IMR-90 (cell line): ENCODE measurements around the gene PRPH2. TPM values are rescaled to one million over a fixed set of nuclear protein-coding genes. Genes with fewer than 3 reads are reported as not detected.

Experiments used
- ATAC-seq: fragments of 200-7000 bp; cut with Tn5 transposase; 2 replicates; pipeline ENCODE4 v1.9.1; 2020; ENCODE audit warnings: low read depth, mild to moderate bottlenecking, moderate library complexity
- BruUV-seq: library from RNA; stranded (reverse); fragments of 400-500 nt; replicated peaks from 2 replicates; lab custom pipeline; 2021; lab: Mats Ljungman, UMichigan
- CTCF ChIA-PET: fragments of 300-600 bp; formaldehyde crosslinking; extraction: SDS; loops from one replicate; lab custom pipeline; 2021; ENCODE audit warnings: antibody characterized with exemption; lab: Yijun Ruan, JAX
- POLR2A ChIA-PET: fragments of 300-600 bp; sonication (Branson Sonifier 250); formaldehyde crosslinking; loops from one replicate; lab custom pipeline; 2022; ENCODE audit warnings: antibody characterized with exemption; ENCODE audit not compliant: unreplicated experiment; lab: Charles Lee
- DNase-seq: peaks from one replicate; pipeline ENCODE4 v3.0.0; 2013
- H2AFZ ChIP-seq: replicated peaks from 2 replicates; pipeline ENCODE3; 2013; ENCODE audit warnings: low read length, mild to moderate bottlenecking; ENCODE audit not compliant: poor library complexity
- H2AK5ac ChIP-seq: 2 replicates; pipeline ENCODE4 v1.6.1; 2013; ENCODE audit warnings: low read depth, low read length, inconsistent platforms
- H2AK9ac ChIP-seq: replicated peaks from 2 replicates; pipeline ENCODE3; 2013; ENCODE audit warnings: mild to moderate bottlenecking, low read depth, low read length, moderate library complexity; ENCODE audit not compliant: poor library complexity
- H2BK120ac ChIP-seq: 2 replicates; pipeline ENCODE4 v1.6.1; 2013; ENCODE audit warnings: low read depth, low read length, inconsistent platforms
- H2BK15ac ChIP-seq: 3 replicates; pipeline ENCODE4 v1.6.1; 2013; ENCODE audit warnings: low read depth, low read length, inconsistent platforms
- H2BK20ac ChIP-seq: 2 replicates; pipeline ENCODE4 v1.6.1; 2013; ENCODE audit warnings: low read depth, mild to moderate bottlenecking, inconsistent platforms, low read length, moderate library complexity
- H2BK5ac ChIP-seq: 2 replicates; pipeline ENCODE4 v1.6.1; 2013; ENCODE audit warnings: mild to moderate bottlenecking, low read depth, low read length, inconsistent platforms; ENCODE audit not compliant: poor library complexity, severe bottlenecking
- H3K14ac ChIP-seq: replicated peaks from 2 replicates; pipeline ENCODE4 v1.6.1; 2013; ENCODE audit warnings: low read depth, low read length, inconsistent platforms
- H3K18ac ChIP-seq: 2 replicates; pipeline ENCODE4 v1.6.1; 2013; ENCODE audit warnings: low read depth, low read length, control low read depth
- H3K23ac ChIP-seq: 2 replicates; pipeline ENCODE4 v1.6.1; 2013; ENCODE audit warnings: low read depth, low read length, inconsistent platforms
- H3K27ac ChIP-seq: 2 replicates; pipeline ENCODE4 v1.5.1; 2013; ENCODE audit warnings: mild to moderate bottlenecking, control low read depth, low read length; ENCODE audit not compliant: insufficient read depth
- H3K27me3 ChIP-seq: 2 replicates; pipeline ENCODE4 v1.6.1; 2013; ENCODE audit warnings: low read length; ENCODE audit not compliant: control insufficient read depth, insufficient read depth
- H3K36me3 ChIP-seq: 2 replicates; pipeline ENCODE4 v1.6.1; 2013; ENCODE audit warnings: low read length, mixed read lengths; ENCODE audit not compliant: control insufficient read depth, insufficient read depth
- H3K4ac ChIP-seq: 2 replicates; pipeline ENCODE4 v1.6.1; 2013; ENCODE audit warnings: low read depth, low read length, inconsistent platforms
- H3K4me1 ChIP-seq: 2 replicates; pipeline ENCODE4 v1.6.1; 2013; ENCODE audit warnings: low read length, mixed read lengths; ENCODE audit not compliant: control insufficient read depth, insufficient read depth
- H3K4me2 ChIP-seq: 2 replicates; pipeline ENCODE4 v1.6.1; 2013; ENCODE audit warnings: low read depth, mild to moderate bottlenecking, control low read depth, low read length, moderate library complexity
- H3K4me3 ChIP-seq: 2 replicates; pipeline ENCODE4 v1.5.1; 2013; ENCODE audit warnings: low read depth, mild to moderate bottlenecking, control low read depth, low read length, moderate library complexity; ENCODE audit not compliant: insufficient read depth
- H3K56ac ChIP-seq: 2 replicates; pipeline ENCODE4 v1.6.1; 2013; ENCODE audit warnings: low read length, inconsistent platforms; ENCODE audit not compliant: insufficient read depth; ENCODE audit errors: extremely low read depth
- H3K79me1 ChIP-seq, 2 experiments: 2 replicates each; pipeline ENCODE4 v1.6.1; 2013; ENCODE audit warnings: low read length in 2 of 2, inconsistent platforms in 1 of 2, low read depth in 1 of 2
- H3K9ac ChIP-seq: 2 replicates; pipeline ENCODE4 v1.6.1; 2013; ENCODE audit warnings: low read depth, low read length, control low read depth
- H3K9me1 ChIP-seq: 2 replicates; pipeline ENCODE4 v1.6.1; 2013; ENCODE audit warnings: low read length, inconsistent platforms; ENCODE audit not compliant: insufficient read depth
- H3K9me3 ChIP-seq: 2 replicates; pipeline ENCODE4 v1.6.1; 2013; ENCODE audit warnings: low read length; ENCODE audit not compliant: control insufficient read depth, insufficient read depth
- H4K20me1 ChIP-seq: 2 replicates; pipeline ENCODE4 v1.6.1; 2013; ENCODE audit warnings: low read length, inconsistent platforms; ENCODE audit not compliant: insufficient read depth
- H4K5ac ChIP-seq: 2 replicates; pipeline ENCODE4 v1.6.1; 2013; ENCODE audit warnings: mild to moderate bottlenecking, low read depth, low read length, control low read depth
- H4K8ac ChIP-seq, 2 experiments: 2 replicates each; pipeline ENCODE4 v1.6.1; 2013; ENCODE audit warnings: low read depth in 2 of 2, low read length in 2 of 2, control low read depth in 1 of 2, inconsistent platforms in 1 of 2
- H4K91ac ChIP-seq: 2 replicates; pipeline ENCODE4 v1.6.1; 2013; ENCODE audit warnings: low read depth, low read length, inconsistent platforms; ENCODE audit not compliant: insufficient read depth
- BHLHE40 ChIP-seq: fragments of 150-350 bp; IDR thresholded peaks from 2 replicates; pipeline ENCODE4 v1.6.1; 2016; ENCODE audit warnings: mild to moderate bottlenecking, low read depth, low read length
- CEBPB ChIP-seq: IDR thresholded peaks from 2 replicates; pipeline ENCODE4 v1.6.1; 2012; ENCODE audit warnings: low read depth, low read length, improper control_type of control experiment
- WGBS, 2 experiments: methylation state at CpG; one replicate each; pipeline versions ENCODE4 v1.1.5 to v1.1.7; 2013; ENCODE audit warnings: missing lambda C conversion rate in 2 of 2; ENCODE audit not compliant: insufficient read length in 1 of 2; ENCODE audit errors: extremely low coverage in 2 of 2; 5-methylcytosine and 5-hydroxymethylcytosine counted together
- dilution Hi-C: fragments of 300-500 bp; cut with HindIII; formaldehyde crosslinking; loops from one replicate; pipeline ENCODE4 v1.14.3; 2018; ENCODE audit warnings: low sequenced_read_pairs; ENCODE audit not compliant: unreplicated experiment
- in situ Hi-C: fragments of 300-500 bp; cut with MboI; formaldehyde crosslinking; loops from 3 replicates; pipeline ENCODE4 v1.14.3; 2019; ENCODE audit warnings: low sequenced_read_pairs, inconsistent platforms, mixed read lengths
- intact Hi-C: fragments of 100-400 bp; cut with micrococcal nuclease; formaldehyde crosslinking; loops from 2 replicates; pipeline ENCODE4 v1.10.0; 2022
- polyA plus RNA-seq, 3 experiments: library from polyadenylated mRNA; depleted of rRNA; stranded (reverse); fragments of >200 nt; gene quantifications; 2 replicates each; pipeline ENCODE4 v1.2.3, GENCODE V29; 2012; ENCODE audit warnings: low replicate concordance in 1 of 3
- total RNA-seq: library from RNA; depleted of rRNA; stranded (reverse); fragments of >200 nt; gene quantifications from 2 replicates; pipeline ENCODE4 v1.2.3, GENCODE V29; 2012

PRPH2 gene
- total and polyA plus RNA-seq, 2 of the 4 experiments (the other 2 are of a cell fraction) = 1.0 to 1.1 TPM

DNA sequence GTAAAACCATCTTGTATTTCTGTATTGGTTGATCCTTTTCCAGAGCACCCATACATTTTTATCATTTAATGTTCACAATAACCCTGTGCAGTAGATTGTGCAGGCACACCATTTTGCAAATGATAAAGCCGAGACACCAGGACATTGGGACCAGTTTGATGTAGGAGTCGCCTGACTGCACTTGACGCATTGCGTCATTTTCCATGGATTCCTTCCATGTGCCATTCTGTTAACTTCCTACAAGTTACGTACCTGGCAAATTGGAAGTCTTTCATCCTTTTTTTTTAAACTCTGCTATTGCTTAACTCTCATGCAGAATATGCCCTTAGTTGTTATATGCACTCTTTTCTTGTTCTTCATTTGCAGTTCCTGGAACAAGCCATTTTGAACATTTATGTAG, 43.0 kb downstream of the PRPH2 start:
- H2AK9ac ChIP-seq = no peak overlapping the region

More for the DNA sequence above, 43.0 kb downstream of the PRPH2 start:
- Histone ChIP-seq H4K91ac (no peak overlapping the region), H3K79me1 (no peaks in the 10 kb centered on the region; a peak in 1 of 4 replicates), H3K9me3 (no peaks in the 10 kb centered on the region), H3K9ac (no peak overlapping the region), H3K4ac (no peak overlapping the region), H3K4me1 (no peaks in the 10 kb centered on the region), H3K4me2 (no peak overlapping the region), H3K4me3 (no peak overlapping the region), H4K8ac (no peak overlapping the region), H3K36me3 (peaks cover 41% of the 10 kb centered on the region), H4K20me1 (no peaks in the 10 kb centered on the region), H3K27me3 (no peaks in the 10 kb centered on the region), H3K23ac (no peak overlapping the region), H2AK5ac (no peak overlapping the region), H2BK15ac (no peak overlapping the region), H3K9me1 (no peaks in the 10 kb centered on the region), H4K5ac (no peak overlapping the region), H3K56ac (no peak overlapping the region), H3K27ac (no peak overlapping the region), H2BK120ac (no peak overlapping the region), H3K14ac (no peak overlapping the region), H2AFZ (no peak overlapping the region), H3K18ac (no peak overlapping the region), H2BK20ac (no peak overlapping the region), H2BK5ac (no peak overlapping the region)
- ChIA-PET CTCF (no interaction called here), POLR2A (no interaction called here)
- intact Hi-C loops = loop anchor here (5.0 kb wide), 1 partner anchor 37 kb away; no protein-coding TSS in a partner anchor
- in situ Hi-C loops = no loop called here
- 100% methylated on average over 2 of the region's 5 CpGs; no CpG with 5 or more reads in 1 of the 2 experiments for WGBS, 2 experiments
- peak; percentile 46; the same call in 1 of the 2 replicates for TF ChIP-seq CEBPB
- no peak for TF ChIP-seq BHLHE40
- dilution Hi-C loops = no loop called here
- ATAC-seq (no peak), DNase-seq (no peak)
- BruUV-seq = no TSS peak
